AG09319 (cell line): Measurements from ENCODE around the gene EML5.

Source experiments
- DNase-seq: peaks from one replicate; pipeline ENCODE4 v3.0.0-alpha.2; 2010; ENCODE audit warnings: low read depth; ENCODE audit errors: extremely low read depth
- TF ChIP-seq, protein P1 (sequence below): IDR thresholded peaks from 2 replicates; pipeline ENCODE4 v1.5.1; 2011; ENCODE audit warnings: low read depth, mild to moderate bottlenecking, inconsistent platforms, low read length, moderate library complexity

The EML5 gene

DNA sequence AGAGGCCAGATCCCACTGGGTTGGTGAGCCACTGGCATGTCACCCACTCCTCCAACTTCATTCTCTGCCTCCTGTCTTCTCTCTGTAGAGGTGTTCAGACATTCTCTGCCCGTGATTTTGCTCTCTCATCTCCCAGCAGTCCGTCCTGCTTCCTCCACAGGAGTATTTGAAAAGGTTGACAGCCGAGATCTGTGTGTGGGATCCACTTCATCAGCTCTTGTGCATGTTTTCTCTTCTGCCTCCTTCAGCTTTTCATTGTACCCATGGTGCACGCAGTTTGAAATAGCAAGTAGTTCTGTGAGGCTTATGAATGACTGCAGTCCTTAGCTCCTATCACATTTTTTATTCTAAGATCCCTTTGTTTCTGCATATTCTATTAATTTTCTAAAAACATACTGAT lies 195.2 kb downstream of the EML5 start:
- no peak for DNase-seq
- TF ChIP-seq, protein P1, sequence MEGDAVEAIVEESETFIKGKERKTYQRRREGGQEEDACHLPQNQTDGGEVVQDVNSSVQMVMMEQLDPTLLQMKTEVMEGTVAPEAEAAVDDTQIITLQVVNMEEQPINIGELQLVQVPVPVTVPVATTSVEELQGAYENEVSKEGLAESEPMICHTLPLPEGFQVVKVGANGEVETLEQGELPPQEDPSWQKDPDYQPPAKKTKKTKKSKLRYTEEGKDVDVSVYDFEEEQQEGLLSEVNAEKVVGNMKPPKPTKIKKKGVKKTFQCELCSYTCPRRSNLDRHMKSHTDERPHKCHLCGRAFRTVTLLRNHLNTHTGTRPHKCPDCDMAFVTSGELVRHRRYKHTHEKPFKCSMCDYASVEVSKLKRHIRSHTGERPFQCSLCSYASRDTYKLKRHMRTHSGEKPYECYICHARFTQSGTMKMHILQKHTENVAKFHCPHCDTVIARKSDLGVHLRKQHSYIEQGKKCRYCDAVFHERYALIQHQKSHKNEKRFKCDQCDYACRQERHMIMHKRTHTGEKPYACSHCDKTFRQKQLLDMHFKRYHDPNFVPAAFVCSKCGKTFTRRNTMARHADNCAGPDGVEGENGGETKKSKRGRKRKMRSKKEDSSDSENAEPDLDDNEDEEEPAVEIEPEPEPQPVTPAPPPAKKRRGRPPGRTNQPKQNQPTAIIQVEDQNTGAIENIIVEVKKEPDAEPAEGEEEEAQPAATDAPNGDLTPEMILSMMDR = no peak

DNA sequence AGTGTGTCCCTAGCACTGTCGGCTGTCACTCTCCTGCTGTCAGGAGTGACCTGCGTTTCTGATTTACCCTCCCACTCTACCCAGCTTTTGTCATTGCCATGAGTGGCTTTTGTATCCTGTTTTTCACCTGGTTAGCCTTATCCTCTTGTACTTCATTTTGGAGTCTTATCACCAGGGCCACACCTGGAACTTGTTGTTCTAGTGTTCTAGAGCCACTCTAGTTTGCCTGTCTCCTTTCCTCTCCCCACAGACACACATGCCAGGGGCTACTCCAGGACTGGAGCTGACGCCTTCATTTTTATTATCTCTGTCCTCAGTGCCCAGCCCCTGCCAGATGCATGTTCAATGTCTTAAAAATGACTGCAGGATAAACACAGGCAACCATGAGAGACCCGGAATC lies 195.7 kb downstream of the EML5 start:
- TF ChIP-seq, protein P1 = no peak
- DNase-seq = no peak

DNA sequence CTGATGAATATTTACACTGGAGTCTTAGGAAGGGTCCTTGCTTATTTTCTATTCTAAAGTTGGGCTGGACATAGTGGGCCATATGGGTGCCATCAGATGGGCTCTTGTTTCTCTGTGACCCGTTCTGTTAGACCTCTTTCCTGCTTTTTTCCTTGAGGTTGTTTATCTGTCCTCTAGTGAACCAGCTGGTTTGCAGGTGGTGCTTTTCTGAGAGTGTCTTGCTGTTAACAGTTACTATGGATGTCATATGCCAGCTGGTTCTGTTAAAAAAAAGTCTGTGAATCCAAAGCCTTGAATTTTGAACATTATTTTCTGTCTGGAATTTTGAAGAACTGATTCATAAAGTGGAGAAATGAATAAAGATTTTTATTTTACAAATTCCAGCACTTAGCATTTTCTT lies 200.7 kb downstream of the EML5 start:
- no peak for DNase-seq
- TF ChIP-seq, protein P1 = no peak

DNA sequence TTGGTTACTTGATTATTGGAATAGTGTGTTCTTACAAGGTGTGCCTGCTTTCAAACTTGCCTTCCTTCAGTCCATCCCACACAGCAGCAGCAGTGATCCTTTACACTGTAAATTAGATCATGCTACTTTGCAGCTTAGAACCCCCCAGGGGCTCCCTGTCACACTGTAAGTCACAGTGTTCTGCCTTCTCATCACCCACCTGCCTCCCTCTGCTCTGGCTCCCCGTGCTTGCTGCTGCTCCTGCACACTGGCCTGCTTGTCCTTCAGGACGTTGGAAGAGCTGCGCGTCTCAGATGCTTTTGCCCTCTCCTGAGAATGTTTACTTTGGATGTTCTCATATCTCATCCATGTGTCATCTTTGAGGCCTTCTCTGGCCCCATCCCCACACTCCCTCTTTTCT lies 202.6 kb downstream of the EML5 start:
- no peak for DNase-seq
- TF ChIP-seq, protein P1 = no peak

DNA sequence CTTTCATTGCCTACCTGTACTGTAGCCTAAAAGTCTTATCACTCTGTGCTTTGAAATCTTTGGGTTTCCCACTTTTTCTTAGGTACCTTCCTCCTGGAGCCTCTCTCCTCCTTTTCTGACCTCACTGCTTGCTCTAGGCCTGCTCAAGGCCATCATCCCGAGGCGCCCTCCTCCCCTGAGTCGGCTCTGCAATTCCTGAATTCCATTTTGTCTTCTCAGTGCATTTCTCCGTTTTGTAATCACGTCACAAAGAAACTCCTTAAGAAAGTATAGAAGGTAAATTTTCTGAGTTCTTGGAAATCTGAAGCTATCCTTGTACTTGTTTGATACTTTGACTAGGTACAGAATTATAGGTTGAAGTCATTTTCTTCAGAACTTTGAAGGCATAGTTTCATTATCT lies 204.7 kb downstream of the EML5 start:
- TF ChIP-seq, protein P1 = no peak
- DNase-seq = no peak

DNA sequence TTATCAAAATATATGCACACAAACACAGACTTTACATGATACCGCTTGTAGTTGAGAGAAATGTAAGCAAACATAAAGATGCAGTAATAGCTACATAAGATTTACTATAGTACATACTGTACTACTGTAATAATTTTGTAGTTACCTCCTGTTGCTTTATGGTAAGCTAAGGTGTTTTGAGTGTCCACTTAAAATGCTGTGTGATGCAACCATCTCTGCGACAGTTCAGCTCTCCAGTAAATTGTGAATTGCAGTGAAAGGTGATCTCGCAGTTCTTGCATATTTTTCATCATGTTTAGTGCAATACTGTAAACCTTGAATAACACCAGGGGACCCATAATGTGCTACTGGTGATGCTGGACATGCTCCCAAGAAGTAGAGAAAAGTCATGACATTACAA lies 208.3 kb downstream of the EML5 start:
- TF ChIP-seq, protein P1 = no peak
- DNase-seq = no peak

DNA sequence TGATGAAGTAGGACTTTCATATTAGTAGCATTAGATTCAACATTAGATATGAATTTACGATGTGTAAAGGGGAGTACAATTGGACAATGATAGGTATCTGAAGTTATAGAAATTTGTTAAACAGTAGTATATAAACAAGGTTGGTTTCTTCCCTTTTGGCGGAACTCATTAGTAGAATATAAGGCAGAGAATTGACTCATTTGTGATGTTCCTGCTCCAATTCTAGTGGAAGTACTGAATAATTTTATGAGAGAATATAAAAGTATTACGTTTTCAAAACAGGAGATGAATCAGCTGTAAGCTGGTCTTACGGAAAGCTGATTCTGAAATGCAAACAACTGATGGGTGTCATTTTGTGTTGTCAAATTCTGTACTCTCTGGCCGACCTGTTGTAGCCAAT lies 216.5 kb downstream of the EML5 start:
- no peak for DNase-seq
- TF ChIP-seq, protein P1 = no peak

DNA sequence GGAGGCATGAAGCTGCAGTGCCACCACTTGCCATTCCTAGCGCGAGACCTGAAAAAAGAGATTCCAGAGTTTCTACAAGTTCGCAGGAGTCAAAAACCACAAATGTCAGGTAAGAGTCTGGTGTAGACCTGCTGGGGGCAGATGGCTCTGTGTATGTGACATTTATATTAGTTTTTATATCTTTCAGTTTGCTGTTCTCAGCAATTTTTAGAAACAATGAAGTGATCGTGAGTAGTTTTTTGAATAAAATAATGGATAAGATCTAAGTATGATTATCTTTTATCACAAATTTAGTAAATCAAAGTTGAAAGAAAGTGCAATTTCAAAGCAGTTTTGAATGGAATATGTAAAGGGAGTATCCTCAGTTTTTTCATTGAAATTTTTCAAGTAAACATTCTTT lies 220.6 kb downstream of the EML5 start:
- TF ChIP-seq, protein P1 = no peak
- DNase-seq = no peak
